ENCODE results near the gene HLA-DPB1. TPM values are rescaled to one million over a fixed set of nuclear protein-coding genes. Genes with fewer than 3 reads are reported as not detected.
A peak's percentile ranks its signal among the peaks of the same experiment; 100 is the strongest.
"Not testable (repeated sequence)": the region's sequence is repeated elsewhere in the genome, so short reads cannot be mapped to it uniquely, and the experiment has no call there.

HLA-DPB1 gene
- total RNA-seq: 29.8 TPM
- long read RNA-seq, transcript HLA-DPB1-211 (6 exons, 1,560 nt): major isoform, 22 of 33 reads
- long read RNA-seq, partial matches to known transcripts: 6 of 33 reads
- long read RNA-seq, other reads (novel, unspliced or antisense): 5 of 33 reads

- no peak for DNase-seq
- intact Hi-C loops (cut with DNase I): no loop called here
Observed at GRCh38 chr6:33075568-33076405, at the start of gene HLA-DPB1. Gene HLA-DPB1, plus strand, starts transcription at chr6:33075990. Its CDS starts 52 bp downstream, at chr6:33076042.

GRCh38 chr6:33028220-33028849 is 47.5 kb upstream of the HLA-DPB1 start:
- ATAC-seq (ENCODE audit: poor library complexity) (no peak), DNase-seq (no peak)
- intact Hi-C loops (cut with DNase I): no loop called here

More at GRCh38 chr6:33075568-33076405, at the start of gene HLA-DPB1:
- peak; percentile 76 for ATAC-seq (ENCODE audit: poor library complexity)

- DNase-seq: no peak
- intact Hi-C loops (cut with DNase I): no loop called here
- peak; percentile 82 for ATAC-seq (ENCODE audit: poor library complexity)
Observed at GRCh38 chr6:33029328-33030184, 46.2 kb upstream of the HLA-DPB1 start.

GRCh38 chr6:33030245-33030644 is 45.5 kb upstream of the HLA-DPB1 start:
- DNase-seq: no peak
- ATAC-seq (ENCODE audit: poor library complexity): no peak
- intact Hi-C loops (cut with DNase I): no loop called here

- ATAC-seq (ENCODE audit: poor library complexity) (no peak), DNase-seq (no peak)
- intact Hi-C loops (cut with DNase I): no loop called here
Observed at GRCh38 chr6:33034554-33034953, 41.2 kb upstream of the HLA-DPB1 start.

GRCh38 chr6:33036535-33036934 is 39.3 kb upstream of the HLA-DPB1 start:
- intact Hi-C loops (cut with DNase I): no loop called here
- ATAC-seq (ENCODE audit: poor library complexity) (no peak), DNase-seq (no peak)

GRCh38 chr6:33040157-33040556 is 35.6 kb upstream of the HLA-DPB1 start:
- DNase-seq (no peak), ATAC-seq (ENCODE audit: poor library complexity) (no peak)
- intact Hi-C loops (cut with DNase I): no loop called here

GRCh38 chr6:33049323-33050013 is 26.3 kb upstream of the HLA-DPB1 start:
- ATAC-seq (ENCODE audit: poor library complexity) (no peak), DNase-seq (no peak)
- intact Hi-C loops (cut with DNase I): no loop called here

GRCh38 chr6:33050014-33050810 is 25.6 kb upstream of the HLA-DPB1 start:
- DNase-seq (no peak), ATAC-seq (ENCODE audit: poor library complexity) (no peak)
- intact Hi-C loops (cut with DNase I): no loop called here

GRCh38 chr6:33052627-33053026 is 23.2 kb upstream of the HLA-DPB1 start:
- DNase-seq (no peak), ATAC-seq (ENCODE audit: poor library complexity) (no peak)
- intact Hi-C loops (cut with DNase I): no loop called here

GRCh38 chr6:33053230-33053629 is 22.6 kb upstream of the HLA-DPB1 start:
- no peak for DNase-seq
- no peak for ATAC-seq (ENCODE audit: poor library complexity)
- intact Hi-C loops (cut with DNase I): no loop called here

GRCh38 chr6:33057222-33058150 is 18.3 kb upstream of the HLA-DPB1 start:
- no peak for ATAC-seq (ENCODE audit: poor library complexity)
- intact Hi-C loops (cut with DNase I): no loop called here

GRCh38 chr6:33061987-33062386 is 13.8 kb upstream of the HLA-DPB1 start:
- DNase-seq (no peak), ATAC-seq (ENCODE audit: poor library complexity) (no peak)
- intact Hi-C loops (cut with DNase I): no loop called here

More at GRCh38 chr6:33057222-33058150, 18.3 kb upstream of the HLA-DPB1 start:
- DNase-seq: no peak

- intact Hi-C loops (cut with DNase I); DNase-seq; ATAC-seq (ENCODE audit: poor library complexity): not testable (repeated sequence)
Observed at GRCh38 chr6:33063435-33063834, 12.4 kb upstream of the HLA-DPB1 start.

GRCh38 chr6:33064723-33065122 is 11.1 kb upstream of the HLA-DPB1 start:
- intact Hi-C loops (cut with DNase I): no loop called here
- ATAC-seq (ENCODE audit: poor library complexity) (no peak), DNase-seq (no peak)

- intact Hi-C loops (cut with DNase I): no loop called here
- DNase-seq: no peak
Observed at GRCh38 chr6:33065312-33065711, 10.5 kb upstream of the HLA-DPB1 start.

More at GRCh38 chr6:33065312-33065711, 10.5 kb upstream of the HLA-DPB1 start:
- ATAC-seq (ENCODE audit: poor library complexity): no peak

Data from Right ventricle myocardium superior (tissue), 1 donor.